NCI-H1436 (cell line): ENCODE data around the gene WIPF2.

ENCODE experiments used
- DNase-seq: peaks from one replicate; lab custom pipeline; 2025; lab: John Stamatoyannopoulos, UW

The WIPF2 gene

DNA sequence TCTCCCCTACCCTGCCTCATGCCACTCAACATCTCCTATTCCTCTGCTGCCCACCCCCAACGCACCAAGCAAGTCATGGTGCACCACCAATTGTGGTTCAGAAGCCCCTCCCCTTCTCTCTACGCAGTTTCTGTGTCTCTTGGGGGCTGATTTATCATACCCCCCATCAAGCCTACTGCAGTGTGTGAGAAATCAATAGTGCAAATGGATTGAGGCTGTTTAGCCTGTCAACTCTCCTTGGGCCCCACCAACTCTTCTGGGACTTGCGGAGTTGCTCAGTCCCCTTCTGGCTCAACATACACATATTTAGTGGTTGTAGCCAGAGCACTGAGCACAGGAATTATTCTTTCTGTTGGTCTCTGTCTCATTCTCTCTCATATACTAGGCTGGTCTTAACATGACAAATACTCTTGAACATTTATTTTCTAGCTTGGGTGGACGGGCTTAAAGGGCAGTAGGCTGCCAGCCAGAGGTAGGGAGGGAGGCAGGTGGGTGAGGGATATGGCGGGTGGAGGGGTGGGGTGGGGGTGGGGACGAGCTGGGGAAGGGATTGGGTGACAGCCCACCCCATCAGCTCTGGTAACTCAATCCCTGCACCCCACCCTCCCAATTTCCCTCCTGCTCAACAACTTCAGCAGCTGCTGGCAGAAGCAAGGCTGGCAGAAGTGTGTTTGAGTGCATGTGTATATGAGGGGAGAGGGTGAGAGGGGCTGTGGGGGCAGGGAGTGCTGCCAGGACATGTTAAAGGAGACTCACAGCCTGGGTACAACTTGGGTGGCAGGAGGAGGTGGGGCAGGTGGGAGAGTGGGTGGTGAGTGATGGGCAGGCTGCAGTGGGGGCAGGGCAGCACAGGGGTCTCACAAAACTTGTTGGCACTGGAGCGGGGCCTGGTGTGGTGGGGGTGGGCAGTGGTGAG is 94.8 kb downstream of the WIPF2 start:
- DNase-seq, result peak; percentile 78

GRCh38 chr17:40314584-40314956 is 95.5 kb downstream of the WIPF2 start:
- peak; percentile 90 for DNase-seq

DNA sequence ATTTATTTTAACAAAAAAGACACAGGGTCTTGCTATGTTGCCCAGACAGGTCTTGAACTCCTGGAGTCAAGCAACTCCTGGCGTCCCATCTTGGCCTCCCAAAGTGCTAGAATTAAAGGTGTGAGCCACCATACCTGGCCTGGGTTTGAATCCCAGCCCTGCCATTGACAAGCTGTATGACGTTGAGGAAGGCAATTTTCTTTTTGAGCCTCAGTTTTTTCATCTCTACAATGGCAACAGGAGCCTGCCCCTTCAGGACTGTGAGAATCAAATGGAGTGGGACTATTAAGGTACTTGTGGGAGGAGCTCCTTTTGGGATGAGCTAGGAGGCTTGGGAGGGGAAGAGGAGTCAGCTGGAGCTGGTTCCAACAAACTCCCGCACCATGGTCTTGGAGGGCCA is 96.1 kb downstream of the WIPF2 start:
- no peak for DNase-seq

DNA sequence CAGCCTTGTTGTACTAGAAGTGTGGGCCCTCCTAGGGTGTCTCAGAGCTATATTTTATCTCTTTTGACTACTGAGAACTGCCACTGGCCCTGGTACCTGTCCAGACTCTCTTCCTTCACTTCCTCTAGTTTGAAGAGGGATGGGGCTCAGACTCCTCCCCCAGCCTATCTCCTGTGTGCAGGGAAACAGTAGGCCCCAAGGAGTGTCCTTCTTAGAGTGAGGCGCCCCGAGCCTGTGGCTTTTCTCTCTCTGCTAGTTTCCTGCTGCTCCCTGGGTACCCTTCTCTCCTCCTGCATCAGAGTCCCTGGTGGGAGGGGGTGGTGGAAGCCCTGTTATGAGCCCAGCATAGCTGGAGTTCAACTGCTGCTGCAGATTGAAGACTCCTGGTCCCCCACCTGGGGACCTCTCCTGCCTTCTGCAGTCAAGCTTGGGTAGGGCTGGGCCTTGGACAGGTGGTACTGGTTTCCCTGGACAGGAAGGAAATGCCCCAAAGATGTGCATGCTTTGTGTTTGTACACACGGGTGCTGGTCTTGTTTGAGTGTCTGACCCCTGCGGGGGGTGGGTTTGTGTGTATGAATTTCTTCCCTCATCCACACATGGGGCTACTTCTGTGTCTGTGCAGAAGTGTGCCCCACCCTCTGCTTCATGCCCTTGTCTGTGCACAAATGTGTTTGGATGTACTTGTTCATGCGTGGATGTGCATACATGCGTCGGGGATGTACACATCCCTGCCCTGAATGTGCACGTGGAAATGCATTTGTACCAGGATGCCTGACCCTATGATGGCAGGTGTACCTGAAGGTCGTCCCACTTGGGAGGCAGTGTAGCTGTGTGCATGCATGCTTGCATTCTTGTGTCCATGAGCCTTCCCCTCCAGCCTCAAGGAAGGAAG is 96.8 kb downstream of the WIPF2 start:
- no peak for DNase-seq

- no peak for DNase-seq
Measured at GRCh38 chr17:40316571-40317344, 97.7 kb downstream of the WIPF2 start.

- DNase-seq, result peak; percentile 41
Measured at GRCh38 chr17:40317345-40317873, 98.3 kb downstream of the WIPF2 start.

DNA sequence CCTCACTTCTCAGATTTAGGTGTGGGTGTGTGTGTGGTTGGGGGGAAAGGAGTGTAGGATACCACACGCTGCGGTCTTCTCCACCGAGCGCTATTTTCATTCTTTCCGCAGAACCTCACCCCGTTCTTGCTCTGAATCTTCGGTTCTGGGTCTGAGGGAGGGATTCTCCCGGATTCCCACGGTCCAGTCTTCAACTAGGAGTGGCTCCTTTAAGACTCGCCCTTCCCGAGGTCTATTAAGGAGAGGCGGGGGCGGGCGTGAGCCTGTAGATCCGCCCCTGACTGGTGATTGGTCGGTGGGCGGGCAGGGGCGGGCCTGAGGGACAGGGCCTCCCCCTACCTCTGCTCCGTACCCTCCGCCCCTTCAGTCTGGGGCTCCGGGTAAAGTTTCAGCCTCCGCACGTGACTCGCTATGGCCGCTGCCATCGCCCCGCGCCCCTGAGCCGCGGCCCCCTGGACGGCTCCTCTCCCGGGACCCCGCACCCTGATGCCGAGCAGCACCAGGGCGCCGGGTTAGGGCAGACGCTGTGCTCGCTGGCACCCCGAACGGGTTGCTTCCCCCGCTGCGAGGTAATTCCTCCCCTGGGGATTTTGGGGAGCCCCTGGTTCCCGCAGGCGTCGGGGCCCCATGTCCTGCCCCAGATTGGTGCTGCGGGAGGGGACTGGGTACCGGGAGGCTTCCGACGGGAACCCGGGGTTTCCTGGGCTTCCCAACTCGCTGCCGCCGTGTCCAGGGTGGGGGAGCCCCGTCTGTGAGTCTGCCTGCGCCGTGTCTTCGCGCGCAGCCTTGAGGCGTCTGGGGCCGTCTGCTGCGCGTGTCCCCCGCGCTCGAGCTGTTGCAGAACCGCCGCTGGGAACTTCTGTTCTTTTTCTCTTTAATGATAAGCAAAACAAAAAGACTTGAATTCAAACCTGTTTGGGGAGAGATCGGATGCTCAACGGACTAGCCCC is 99.1 kb downstream of the WIPF2 start:
- DNase-seq, result peak; percentile 97

DNA sequence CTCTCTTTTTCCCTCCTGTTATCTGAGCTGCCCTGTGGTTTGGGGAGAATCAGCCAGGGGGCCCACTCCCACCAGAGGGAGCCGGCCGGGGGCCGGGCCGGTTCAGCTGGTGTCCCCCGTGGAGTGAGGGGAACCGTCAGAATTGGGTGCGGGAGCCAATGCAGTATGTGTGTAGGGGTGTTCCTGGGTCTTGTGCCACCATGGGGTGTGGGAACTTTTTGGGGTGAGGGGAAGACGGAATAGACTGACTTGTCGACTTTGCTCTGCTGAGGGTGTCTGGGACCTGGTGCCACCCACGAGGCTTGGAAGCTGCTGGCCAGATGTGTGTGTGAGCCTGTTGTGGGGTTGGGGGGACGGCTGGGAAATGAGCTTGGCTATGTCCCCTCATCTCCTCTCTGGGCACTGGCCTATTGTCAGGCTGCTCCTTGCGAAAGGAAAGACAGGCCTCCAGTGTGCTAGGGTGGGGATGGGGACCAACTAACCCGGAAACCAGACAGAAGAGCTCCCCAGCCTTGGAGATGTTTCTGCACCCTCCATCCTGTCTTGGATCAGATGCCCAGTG is 99.8 kb downstream of the WIPF2 start:
- DNase-seq, result no peak

DNA sequence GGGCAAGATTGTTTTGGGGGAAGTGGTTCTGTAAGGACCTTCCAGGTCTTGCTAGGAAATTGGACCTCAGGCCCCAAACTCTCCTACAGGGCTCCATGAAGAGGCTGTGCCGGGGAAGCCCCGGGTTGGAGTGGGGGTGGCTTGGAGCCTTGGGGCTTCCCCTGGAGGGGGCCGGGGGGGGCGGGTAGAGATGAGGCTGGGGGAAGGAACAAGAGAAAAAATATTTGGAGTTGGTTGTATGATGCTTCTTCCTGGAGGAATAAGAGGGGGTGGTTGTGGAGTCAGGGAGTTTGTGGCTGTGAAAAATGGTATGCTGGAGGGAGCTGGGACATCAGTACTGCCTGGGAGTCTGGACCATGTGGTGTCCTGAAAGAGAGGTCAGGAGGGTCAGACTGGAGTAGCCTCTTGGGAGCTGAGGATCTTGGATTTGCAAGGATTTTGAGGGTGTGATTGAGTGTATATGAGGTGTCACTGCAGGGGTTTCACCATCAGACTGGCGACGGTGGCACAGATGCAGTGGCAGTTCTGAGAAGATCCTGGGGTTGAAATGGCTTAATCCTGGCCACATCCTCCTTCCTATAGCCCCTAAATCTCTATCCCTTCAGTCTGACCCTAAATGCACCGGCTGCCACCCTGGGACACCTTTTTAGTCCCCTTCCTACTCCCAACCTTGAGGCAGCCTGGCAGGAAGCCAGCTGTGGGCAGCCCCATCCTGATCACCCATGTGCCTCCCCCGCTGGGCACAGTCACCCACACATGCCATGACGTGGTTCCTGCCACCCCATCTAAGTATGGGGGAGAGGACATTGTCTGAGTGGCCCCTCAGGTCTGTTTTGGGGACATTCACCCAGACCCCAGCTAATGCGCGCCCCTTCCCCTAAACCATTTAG is 100.8 kb downstream of the WIPF2 start:
- DNase-seq, result no peak

DNA sequence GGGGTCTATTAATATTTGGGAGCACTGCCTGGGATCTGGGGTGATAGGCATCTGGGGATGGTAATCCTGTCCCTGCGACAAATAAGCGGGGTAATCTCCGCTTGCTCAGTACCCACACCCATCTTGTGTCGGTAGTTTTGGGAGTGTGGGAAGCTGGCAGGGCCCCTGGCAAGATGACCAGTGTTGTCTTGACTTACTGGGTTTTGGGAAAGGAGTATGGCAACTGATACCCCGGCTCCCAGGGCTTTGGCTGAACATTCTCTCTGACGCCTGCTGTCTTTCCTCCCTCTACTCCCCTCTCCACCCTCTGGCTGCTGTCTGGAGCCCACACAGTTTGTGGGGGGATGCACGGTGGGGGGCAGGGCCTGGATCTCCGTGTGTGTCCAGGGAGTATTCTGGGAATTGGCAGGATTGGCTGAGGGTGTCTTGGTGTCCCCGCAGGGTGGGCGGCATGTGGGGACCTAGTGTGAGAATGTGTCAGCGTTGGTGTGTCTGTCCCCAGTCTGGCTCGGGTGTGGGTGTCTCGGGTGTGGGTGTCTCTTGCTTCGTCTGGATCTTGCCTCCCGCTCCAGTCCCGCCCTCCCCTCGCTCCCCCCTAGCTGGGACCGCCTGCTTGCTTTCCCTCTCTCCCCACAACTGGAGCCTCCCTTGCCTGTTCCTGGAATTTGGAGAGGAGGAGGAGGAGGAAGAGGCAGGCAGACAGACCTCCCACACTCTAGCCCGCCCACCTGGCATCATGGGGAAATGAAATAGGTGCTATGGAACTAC is 101.8 kb downstream of the WIPF2 start:
- no peak for DNase-seq

GRCh38 chr17:40321524-40321929 is 102.4 kb downstream of the WIPF2 start:
- DNase-seq, result no peak

DNA sequence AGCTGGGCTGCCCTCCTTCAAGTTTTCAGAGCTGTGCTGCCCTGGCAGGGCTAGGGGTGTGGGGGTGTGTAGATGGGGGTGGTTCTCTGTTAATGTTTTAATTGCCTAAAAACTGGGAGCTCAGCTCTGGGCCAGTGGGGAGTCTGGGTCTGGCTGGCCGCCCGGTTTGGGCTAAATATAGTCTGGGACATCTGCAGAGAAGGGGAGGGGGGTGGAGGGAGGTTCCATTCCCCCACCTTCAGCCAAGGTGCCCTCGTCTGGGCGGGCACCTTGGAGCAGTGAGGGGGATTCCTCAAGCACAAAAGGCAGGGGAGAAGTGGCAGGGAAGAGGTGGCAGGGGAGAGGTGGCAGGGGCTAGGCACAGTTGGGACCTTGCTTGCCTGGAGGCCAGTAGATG is 102.9 kb downstream of the WIPF2 start:
- DNase-seq, result no peak

- peak; percentile 60 for DNase-seq
Measured at GRCh38 chr17:40322358-40323315, 103.5 kb downstream of the WIPF2 start.

DNA sequence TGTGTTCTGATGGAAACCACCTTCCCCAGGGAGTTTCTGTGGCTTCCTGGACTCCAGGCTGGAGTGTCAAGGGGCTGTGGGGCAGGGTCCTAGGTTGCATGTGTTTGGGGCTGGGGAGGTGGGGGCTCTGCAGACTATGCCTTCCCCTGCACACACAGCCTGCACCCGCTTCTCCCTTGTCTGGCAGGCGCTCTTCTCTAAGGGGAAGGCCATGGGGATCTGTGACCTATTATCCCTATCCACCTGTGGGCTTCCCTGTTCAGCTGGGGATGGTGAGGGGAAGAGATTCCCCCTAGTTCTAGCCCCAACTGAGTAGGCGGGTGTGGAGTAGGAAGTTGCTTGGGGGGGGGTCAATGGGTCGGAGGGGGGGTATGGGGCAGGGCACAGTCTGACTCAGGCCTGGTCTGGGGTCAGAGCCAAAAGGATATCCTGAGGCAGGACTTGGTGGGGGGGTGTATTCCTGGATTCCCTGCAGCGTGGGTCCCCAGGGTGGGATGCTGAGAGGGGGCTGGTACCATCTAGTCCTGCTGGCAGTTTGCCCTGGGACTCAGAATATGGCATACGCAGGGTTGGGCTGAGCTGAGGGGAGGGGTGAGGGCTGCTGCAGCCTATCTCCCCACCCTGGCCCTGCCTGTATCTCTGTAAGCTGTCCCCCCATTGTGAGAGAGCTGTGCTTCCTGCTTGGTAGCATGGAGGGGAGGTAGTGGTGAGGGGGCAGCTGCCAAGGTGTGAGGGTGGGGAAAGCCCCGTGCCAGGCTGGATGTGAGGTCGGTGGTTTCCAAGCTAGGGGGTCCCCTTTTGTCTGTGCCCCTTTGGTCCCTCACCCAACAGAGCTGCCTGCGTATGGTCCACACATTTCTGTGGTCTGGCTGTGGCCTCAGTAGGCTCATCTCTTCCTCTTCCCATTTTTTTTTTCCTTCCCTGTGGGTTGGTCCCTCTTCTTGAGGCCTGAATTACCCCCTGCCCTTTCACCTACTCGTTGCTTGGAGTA is 104.6 kb downstream of the WIPF2 start:
- DNase-seq, result no peak

- DNase-seq, result no peak
Measured at GRCh38 chr17:40325156-40326013, 106.3 kb downstream of the WIPF2 start.
